Measurements from ENCODE around the gene NME9. TPM values are rescaled to one million over a fixed set of nuclear protein-coding genes. Genes with fewer than 3 reads are reported as not detected.
"Not testable (repeated sequence)": the region's sequence is repeated elsewhere in the genome, so short reads cannot be mapped to it uniquely, and the experiment has no call there.

Gene NME9, protein sequence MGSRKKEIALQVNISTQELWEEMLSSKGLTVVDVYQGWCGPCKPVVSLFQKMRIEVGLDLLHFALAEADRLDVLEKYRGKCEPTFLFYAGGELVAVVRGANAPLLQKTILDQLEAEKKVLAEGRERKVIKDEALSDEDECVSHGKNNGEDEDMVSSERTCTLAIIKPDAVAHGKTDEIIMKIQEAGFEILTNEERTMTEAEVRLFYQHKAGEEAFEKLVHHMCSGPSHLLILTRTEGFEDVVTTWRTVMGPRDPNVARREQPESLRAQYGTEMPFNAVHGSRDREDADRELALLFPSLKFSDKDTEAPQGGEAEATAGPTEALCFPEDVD
- not detected for total RNA-seq (ENCODE audit: unreplicated experiment)
- long read RNA-seq = 0 reads

DNA sequence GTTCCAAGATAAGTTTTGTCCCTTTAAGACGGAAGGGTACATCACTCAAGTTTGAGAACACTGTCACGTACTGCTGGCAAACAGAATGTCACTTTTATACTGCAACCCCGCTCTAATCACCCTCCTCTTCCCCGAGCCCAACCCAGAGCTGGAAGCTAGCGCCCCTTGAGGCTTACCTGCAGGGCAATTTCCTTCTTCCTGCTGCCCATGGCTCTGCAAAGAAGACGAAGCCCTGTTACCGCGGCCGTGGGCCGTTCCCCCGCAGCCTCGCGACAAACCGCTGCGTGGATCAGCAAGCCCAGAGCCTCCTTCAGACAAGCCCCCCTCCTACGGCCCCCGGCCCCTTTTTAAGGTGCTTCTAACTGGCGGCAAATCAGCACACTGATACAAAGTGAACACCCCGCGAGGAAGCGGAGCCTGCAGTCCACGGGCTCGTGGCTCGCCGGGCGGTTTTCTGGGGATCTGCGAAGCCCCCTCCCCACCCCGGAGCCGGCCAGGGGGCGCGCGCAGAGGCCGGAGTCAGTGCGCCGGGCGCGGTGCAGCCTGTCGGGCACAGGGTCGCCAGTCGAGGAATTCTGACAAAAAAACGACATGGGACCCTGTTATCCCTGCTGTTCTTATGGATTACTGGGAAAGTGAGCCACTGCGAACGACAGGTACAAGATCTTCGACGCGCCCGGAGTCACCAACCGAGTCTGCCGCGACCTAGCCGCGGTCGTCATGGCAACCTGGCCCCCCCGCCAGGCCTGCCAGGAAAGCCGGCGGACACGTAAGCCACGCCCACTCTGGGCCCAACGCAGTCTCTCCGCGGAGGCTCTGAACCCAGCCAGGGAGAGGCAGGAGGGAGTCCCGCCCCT, at the start of gene NME9:
TSS of gene NME9 (minus strand) at position 725 of the 857 bp plus-strand sequence. CDS start at position 209, 516 bp downstream.
- TF ChIP-seq, protein P1, sequence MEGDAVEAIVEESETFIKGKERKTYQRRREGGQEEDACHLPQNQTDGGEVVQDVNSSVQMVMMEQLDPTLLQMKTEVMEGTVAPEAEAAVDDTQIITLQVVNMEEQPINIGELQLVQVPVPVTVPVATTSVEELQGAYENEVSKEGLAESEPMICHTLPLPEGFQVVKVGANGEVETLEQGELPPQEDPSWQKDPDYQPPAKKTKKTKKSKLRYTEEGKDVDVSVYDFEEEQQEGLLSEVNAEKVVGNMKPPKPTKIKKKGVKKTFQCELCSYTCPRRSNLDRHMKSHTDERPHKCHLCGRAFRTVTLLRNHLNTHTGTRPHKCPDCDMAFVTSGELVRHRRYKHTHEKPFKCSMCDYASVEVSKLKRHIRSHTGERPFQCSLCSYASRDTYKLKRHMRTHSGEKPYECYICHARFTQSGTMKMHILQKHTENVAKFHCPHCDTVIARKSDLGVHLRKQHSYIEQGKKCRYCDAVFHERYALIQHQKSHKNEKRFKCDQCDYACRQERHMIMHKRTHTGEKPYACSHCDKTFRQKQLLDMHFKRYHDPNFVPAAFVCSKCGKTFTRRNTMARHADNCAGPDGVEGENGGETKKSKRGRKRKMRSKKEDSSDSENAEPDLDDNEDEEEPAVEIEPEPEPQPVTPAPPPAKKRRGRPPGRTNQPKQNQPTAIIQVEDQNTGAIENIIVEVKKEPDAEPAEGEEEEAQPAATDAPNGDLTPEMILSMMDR (IDR thresholded peaks at IDR 0.05; ENCODE audit: unreplicated experiment) = no peak
- H3K9me3 Mint-ChIP-seq (ENCODE audit: unreplicated experiment) = no peaks in the 10 kb centered on the region
- peak within 1 kb of the TSS; percentile 91 for H3K4me3 Mint-ChIP-seq (ENCODE audit: unreplicated experiment)
- DNase-seq (ENCODE audit: low spot score) = peak; percentile 94
- H3K27me3 Mint-ChIP-seq (ENCODE audit: unreplicated experiment) = peaks cover 1% of the 10 kb centered on the region
- H3K27ac Mint-ChIP-seq (ENCODE audit: unreplicated experiment) = peak within 1 kb of the TSS; percentile 24
- no peaks in the 10 kb centered on the region for H3K36me3 Mint-ChIP-seq (ENCODE audit: low read depth, unreplicated experiment)
- H3K4me1 Mint-ChIP-seq (ENCODE audit: unreplicated experiment) = peaks cover 3% of the 10 kb centered on the region

DNA sequence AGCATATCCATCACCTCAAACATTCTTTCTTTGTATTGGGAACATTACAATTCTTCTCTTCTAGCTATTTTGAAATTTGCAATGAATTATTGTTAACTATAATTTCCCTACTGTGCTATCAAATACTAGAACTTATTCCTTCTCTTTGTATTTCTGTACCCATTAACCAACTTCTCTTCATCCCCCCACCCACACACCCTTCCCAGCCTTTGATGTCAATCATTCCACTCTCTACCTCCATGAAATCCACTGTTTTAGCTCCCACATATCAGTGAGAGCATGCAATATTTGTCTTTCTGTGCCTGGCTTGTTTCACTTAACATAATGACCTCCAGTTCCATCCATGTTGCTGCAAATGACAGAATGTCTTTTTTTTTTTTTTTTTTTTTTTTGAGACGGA, 49.3 kb upstream of the NME9 start:
- H3K27me3 Mint-ChIP-seq (ENCODE audit: unreplicated experiment) = peaks cover 5% of the 10 kb centered on the region
- TF ChIP-seq, protein P1 (IDR thresholded peaks at IDR 0.05; ENCODE audit: unreplicated experiment) = no peak
- H3K4me3 Mint-ChIP-seq (ENCODE audit: unreplicated experiment) = no peak overlapping the region
- H3K36me3 Mint-ChIP-seq (ENCODE audit: low read depth, unreplicated experiment) = no peaks in the 10 kb centered on the region
- no peak for DNase-seq (ENCODE audit: low spot score)
- no peaks in the 10 kb centered on the region for H3K9me3 Mint-ChIP-seq (ENCODE audit: unreplicated experiment)
- H3K4me1 Mint-ChIP-seq (ENCODE audit: unreplicated experiment) = peaks cover 2% of the 10 kb centered on the region
- H3K27ac Mint-ChIP-seq (ENCODE audit: unreplicated experiment) = no peak overlapping the region

DNA sequence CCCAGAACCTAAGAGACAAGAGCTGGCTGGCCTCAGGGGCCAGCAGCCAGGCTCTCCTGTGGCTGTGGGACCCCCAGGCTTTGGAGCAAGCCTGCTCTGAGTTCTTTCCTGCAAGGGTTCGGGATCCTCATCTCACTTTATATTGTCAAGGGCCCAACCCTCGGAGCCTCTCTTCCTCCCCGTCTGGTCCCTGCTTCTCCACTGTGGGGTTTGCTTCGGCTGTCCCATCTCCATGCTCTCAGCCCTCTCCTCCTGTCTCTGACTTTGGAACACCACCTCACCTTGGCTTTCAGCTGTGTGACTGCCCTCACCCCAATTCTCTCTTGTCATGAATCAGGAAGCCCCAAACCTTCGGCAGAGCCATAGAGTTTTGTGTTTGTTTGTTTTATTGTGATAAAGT, 48.7 kb upstream of the NME9 start:
- Mint-ChIP-seq H3K27me3 (ENCODE audit: unreplicated experiment) (peaks cover 2% of the 10 kb centered on the region), H3K4me3 (ENCODE audit: unreplicated experiment) (no peak overlapping the region), H3K4me1 (ENCODE audit: unreplicated experiment) (peaks cover 2% of the 10 kb centered on the region), H3K9me3 (ENCODE audit: unreplicated experiment) (no peaks in the 10 kb centered on the region), H3K36me3 (ENCODE audit: low read depth, unreplicated experiment) (no peaks in the 10 kb centered on the region), H3K27ac (ENCODE audit: unreplicated experiment) (no peak overlapping the region)
- TF ChIP-seq, protein P1 (IDR thresholded peaks at IDR 0.05; ENCODE audit: unreplicated experiment) = no peak
- no peak for DNase-seq (ENCODE audit: low spot score)

DNA sequence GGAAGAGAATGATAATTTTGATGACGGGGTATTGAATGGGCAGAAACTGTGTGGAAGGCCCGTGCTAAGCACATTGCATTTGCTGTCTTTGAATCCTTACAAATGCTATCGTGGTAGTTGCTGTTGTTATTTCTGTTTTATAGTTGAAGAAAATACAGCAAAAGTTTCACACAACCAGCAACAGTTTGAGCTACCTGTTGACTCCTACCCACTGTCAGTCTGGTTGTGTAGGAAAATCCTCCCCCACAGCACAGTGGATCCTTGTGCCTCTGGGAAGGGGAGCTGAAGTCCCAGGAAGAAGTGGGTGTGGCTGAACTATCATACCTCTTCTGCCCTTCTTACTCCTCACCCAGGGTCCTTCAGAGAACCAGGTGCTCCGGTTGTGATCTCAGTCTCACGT, 48.2 kb upstream of the NME9 start:
- TF ChIP-seq, protein P1 (IDR thresholded peaks at IDR 0.05; ENCODE audit: unreplicated experiment) = no peak
- DNase-seq (ENCODE audit: low spot score) = no peak
- Mint-ChIP-seq H3K4me3 (ENCODE audit: unreplicated experiment) (no peak overlapping the region), H3K27me3 (ENCODE audit: unreplicated experiment) (peaks cover 2% of the 10 kb centered on the region), H3K9me3 (ENCODE audit: unreplicated experiment) (no peaks in the 10 kb centered on the region), H3K4me1 (ENCODE audit: unreplicated experiment) (peaks cover 2% of the 10 kb centered on the region), H3K27ac (ENCODE audit: unreplicated experiment) (no peak overlapping the region), H3K36me3 (ENCODE audit: low read depth, unreplicated experiment) (no peaks in the 10 kb centered on the region)

DNA sequence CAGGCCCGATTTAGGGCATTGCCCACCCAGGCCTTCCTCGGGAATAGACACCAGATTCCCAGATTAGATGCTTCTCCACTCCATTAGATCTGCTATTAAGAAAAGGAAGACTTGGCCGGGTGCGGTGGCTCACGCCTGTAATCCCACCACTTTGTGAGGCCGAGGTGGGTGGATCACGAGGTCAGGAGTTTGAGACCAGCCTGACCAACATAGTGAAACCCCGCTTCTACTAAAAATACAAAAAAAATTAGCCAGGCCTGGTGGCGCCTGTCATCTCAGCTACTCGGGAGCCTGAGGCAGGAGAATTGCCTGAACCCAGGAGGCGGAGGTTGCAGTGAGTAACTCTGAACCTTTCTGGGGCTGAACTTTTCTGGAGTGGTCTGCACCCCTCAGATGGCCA, 47.6 kb upstream of the NME9 start:
- not testable (repeated sequence) for H3K36me3 Mint-ChIP-seq (ENCODE audit: low read depth, unreplicated experiment); DNase-seq (ENCODE audit: low spot score); H3K9me3 Mint-ChIP-seq (ENCODE audit: unreplicated experiment); H3K4me3 Mint-ChIP-seq (ENCODE audit: unreplicated experiment); H3K4me1 Mint-ChIP-seq (ENCODE audit: unreplicated experiment); H3K27ac Mint-ChIP-seq (ENCODE audit: unreplicated experiment); H3K27me3 Mint-ChIP-seq (ENCODE audit: unreplicated experiment)
